NCI-H226 (cell line): ENCODE results near the gene BUD31.
"Not testable (repeated sequence)": the region's sequence is repeated elsewhere in the genome, so short reads cannot be mapped to it uniquely, and the experiment has no call there.

Experiments used
- DNase-seq: peaks from one replicate; pipeline ENCODE4 v3.0.0-alpha.2; 2015

BUD31 gene

DNA sequence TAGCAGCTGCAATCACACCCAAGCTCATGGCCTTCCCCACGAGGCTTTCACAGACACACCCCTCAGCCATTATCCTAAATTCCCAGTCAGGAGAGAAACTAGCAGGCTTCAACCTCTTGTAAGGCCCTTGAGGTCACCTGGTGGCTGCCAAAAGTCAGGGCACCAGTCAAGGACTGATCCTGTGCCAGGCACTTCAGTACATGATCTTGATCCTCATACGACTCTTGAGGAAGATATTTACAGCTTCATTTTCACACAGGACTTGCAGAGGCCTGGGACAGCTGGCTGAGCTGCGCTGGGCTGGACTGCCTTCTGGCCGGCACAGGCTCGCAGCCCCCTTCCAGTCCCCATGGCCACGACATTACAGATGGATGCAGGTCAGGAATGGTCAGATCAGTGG, 9.2 kb upstream of the BUD31 start:
- DNase-seq = no peak

DNA sequence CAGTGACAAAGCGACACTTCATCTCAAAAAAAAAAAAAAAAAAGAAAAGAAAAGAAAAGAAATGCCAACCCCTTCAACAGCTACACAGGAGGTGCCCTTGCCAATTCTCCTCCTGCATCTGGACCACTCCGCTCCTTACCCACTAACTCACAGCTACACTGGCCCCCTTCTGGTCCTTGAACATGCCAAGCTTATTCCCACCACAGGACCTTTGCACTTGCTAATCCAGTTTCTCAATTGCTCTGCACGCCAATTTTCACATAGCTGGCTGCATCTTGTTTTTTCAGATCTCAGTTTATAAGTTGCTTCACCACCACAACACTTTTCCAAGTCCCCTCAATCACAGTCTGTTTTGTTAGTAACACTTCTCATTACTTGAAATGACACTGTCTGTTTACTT, 5.9 kb upstream of the BUD31 start:
- no peak for DNase-seq

DNA sequence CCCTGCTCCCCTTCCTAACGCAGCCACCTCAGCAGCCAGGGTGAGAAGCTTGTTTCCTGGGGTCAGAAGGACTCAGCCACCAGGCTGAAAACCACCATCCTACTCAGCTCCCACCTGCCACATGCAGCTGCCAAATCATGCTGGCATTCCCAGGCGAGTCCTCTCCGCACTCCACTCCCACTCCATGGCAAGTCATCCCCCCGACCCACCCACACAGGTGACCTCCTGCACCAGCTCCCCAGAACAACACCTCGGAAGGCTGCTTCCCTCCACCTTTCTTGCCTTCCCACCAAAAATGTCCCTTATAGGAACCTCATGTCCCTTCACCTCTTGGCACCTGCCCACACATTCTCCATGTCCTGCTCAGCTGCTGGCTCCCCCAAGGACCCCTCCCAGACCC, 5.0 kb upstream of the BUD31 start:
- no peak for DNase-seq

DNA sequence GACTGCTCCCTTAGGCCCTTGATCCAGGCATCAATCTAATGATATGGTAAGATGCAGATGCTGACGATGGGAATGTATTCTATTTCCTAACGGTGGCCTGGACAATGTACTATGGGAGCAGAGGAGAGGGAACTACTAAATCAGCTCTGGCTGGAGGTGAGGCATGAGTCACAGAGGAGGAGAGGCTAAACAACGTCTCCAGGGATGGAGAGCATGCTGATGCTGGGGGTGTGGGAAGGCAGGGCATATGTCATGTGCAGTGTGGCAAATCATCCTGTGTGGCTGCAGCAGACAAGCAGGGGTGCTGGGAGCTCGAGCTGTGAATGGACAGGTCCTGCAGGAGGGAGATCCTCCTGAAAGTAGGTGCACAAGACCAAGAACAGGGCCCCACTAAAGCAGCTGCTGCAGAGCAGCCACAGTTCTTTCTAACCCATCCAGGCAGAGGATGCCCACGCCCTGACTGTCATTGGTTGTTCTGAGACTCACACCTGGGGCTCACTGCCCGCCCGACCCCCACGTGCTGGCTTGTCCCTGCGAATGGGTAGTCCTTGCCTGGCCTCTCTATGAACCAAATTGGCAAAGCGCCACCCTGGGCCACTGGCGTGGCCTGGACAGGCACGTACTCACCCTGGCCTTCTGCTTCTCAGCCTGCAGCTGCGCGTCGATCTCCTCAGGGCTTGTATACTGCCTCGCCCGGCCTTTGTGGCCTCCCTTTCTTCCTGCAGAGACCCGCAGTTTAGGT, 4.4 kb upstream of the BUD31 start:
- DNase-seq = no peak

DNA sequence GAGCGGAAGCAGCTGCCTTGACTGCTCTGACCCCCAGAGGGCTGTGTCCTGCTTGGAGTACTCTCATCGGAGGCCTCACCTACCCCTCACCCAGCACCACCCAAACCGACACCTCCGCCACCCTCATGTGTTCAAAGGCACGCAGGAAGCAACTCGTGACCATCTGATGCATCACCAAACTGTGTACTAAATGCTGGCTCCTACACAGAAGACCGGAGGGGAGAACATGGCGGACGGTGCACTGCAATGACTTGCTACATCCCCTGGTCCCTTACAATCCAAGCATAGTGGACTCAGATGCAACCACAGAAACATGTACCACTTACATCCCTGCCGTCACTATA, 3.8 kb upstream of the BUD31 start:
- no peak for DNase-seq

DNA sequence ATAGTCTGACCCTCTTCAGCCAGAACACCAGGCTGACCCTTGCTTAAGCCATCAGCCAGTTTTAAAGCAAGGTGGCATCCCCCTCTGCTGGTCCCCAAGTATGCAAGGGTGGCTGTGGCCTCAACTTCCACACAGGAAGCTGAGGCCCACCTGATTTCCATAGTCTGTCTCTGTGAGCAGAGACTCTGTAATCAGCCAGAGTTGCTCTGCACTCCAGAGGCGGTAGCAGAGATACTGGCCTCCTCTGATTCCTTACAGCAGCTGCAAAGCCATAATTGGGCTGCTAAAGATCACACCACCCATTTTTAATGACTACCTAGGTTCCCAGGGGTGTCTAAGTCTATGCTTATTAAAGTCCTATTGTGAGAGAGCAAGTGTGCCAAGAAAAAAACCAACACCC, 2.2 kb upstream of the BUD31 start:
- DNase-seq = no peak

DNA sequence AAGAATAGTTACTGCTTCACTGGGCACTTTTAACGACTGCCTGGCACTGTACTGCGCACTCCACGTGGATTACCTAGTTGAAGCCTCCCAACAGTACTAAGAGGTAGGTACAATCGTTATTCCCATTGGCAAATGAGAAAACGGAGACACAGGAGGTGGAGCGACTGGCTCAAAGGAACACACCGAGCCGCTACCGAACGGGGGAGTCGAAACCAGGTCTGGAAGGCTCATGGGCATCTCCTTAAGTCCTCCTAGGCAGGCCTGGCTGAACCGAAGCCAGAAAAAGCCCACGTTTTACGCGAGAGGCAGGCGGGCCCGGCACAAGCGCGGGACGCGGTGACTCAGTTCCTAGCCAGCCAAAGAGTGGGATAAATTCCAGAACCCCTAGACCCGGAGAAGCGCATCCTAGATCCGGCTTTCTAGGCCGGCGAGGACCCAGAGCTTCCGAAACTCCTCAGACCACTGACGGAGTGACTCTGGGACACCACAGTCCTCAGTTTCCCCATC, 844 bp upstream of the BUD31 start:
- DNase-seq = peak; percentile 68

DNA sequence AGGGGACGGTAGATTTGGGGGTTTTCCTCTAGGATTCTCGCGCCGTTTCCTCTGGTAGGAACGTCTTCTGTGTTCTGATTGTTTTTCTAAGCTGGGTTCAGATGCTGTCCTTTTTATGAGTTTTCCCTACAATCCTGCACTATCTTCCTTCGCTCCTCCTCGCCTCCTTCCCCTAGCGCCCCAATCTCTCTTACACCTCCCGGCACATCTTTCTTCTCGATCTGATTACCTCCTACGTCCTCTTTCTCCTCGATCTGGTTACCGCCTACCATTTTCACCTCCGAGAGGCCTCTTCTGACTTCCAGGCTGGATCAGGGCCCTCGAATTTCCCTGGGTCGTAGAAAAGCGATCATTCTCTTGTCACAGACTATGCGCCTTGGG, 413 bp downstream of the BUD31 start:
- no peak for DNase-seq

DNA sequence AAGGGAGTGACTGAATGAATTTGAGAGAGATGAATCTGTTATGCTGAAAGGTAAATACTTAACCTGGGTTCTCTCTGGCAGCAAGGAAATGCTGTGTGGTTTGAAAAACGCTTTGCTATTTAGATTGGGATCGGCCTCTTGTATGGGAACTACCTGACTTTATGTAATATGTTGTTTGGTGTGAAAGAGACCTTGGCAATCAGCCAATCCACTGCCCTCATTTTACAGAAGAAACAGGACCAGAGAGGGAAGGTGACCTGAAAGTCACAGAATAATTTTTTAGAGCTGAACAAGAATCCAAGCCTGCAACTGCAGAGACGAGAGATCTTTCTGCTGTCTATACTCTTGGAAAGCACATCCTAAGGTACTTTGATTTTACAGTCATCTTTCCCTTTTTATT, 1.0 kb downstream of the BUD31 start:
- DNase-seq = no peak

DNA sequence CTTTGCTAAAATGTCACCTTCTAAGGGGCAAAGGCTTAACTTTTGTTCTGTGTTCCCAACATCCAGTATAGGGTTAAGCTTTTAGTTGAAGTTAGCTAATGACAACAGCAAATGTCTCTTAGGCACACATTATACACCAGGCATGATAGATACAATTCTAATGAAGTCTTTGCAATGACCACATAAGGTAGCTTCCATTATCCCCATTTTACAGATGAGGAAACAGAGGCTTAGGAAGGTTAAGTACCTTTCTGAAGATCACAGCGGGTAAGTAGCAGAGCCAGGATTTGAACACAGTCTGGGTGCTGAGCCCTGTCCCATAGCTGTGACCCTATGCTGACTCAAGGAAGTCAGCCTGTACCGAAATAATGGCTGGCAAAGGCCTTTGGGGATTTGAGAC, 1.9 kb downstream of the BUD31 start:
- no peak for DNase-seq

DNA sequence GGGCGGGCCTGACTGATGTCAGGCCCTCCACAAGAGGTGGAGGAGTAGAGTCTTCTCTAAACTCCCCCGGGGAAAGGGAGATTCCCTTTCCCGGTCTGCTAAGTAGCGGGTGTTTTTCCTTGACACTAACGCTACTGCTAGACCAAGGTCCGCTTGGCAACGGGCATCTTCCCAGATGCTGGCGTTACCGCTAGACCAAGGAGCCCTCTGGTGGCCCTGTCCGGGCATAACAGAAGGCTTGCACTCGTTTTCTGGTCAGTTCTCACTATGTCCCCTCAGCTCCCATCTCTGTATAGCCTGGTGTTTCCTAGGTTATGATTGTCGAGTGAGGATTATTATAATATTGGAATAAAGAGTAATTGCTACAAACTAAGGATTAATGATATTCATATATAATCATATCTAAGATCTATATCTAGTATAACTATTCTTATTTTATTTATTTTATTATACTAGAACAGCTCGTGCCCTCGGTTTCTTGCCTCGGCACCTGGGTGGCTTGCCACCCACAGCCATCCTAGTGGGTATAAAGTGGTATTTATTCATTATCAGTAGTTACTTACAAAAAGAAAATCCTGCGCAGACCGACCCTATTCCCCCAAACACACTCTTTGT, 6.9 kb downstream of the BUD31 start:
- DNase-seq = peak; percentile 32

DNA sequence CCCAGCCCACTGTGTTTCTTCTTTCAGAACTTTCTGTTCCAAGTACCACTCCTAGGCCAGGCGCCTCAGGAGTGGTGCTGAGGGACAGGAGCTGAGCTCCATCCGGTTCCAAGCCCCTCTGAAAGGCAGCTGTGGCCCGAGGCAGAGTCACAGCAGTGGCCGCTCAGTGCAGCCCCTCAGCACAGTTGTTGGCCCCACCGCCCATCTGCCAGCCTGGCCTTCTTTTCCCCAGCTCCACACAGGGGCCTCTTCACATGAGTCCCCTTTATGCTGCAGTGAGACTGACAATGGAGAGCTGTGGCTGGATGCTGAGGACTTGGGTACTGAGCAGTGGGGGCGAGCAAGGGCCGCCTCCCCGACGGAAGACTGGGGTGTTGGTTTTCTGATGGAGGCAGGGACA, 9.5 kb downstream of the BUD31 start:
- DNase-seq = no peak

DNA sequence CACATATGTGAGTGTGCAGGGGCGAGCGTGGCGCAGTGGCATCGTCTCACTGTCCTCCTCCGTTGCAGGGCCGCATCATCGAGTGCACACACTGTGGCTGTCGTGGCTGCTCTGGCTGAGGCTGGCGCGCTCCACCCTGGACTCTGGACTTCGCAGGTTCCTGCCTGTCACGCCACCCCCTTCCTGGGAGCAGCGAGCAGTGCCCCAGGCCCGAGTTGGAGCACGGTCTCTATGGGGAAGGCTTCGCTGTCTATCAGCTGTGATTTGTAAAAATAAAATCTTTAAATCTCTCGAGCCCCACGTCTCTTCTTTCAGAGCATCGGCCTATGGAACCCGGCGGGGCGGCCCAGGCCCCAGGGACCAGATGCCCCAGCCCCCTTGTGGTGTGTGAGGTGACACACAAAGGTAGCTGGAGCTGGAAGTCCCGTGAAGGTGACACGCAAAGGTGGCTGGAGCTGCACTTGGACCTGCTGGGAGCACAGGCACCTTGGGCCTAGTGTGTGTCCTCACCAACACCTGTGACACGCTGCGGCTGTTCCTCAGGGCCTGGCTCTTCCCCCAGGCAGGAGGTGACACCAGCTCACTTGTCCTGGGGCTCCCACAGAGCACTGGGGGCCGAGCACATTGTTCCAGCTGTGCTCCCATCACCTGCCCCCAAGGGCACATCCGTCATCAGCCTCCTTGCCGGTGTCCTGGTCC, 10.7 kb downstream of the BUD31 start:
- DNase-seq = no peak

DNA sequence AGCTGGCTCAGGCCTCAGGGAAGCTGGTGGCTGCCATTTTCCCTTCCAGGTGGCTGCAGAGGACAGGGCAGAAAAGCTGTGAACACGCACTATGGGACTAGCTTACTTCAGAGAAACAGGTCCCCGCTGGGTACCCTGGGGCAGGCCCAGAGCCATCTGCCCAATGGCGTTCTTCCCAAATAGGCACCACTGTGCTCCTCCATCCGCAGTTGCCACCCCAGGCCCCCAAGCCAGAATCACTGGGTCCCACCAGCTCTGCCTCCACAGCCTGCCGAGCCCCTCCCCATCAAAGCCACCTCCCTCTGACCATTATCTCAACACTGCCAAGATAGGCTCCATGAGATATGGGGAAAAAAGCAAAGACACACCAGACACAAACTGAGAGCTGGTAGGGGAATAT, 11.4 kb downstream of the BUD31 start:
- DNase-seq = no peak

DNA sequence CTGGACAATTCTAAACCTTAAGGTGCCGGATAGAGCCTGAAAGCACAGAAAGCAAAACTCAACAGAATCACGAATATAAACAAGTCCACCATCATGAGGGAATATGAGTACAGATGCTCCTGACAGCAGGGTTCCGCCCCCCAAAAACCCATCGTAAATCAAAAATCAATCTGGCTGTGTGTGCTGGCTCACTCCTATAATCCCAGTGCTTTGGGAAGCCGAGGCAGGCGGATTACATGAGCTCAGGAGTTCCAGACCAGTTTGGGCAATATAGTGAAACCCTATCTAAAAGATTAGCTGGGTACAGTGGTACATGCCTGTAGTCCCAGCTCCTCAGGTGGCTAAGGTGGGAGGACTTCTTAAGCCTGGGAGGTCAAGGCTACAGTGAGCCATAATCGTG, 12.2 kb downstream of the BUD31 start:
- DNase-seq = no peak

DNA sequence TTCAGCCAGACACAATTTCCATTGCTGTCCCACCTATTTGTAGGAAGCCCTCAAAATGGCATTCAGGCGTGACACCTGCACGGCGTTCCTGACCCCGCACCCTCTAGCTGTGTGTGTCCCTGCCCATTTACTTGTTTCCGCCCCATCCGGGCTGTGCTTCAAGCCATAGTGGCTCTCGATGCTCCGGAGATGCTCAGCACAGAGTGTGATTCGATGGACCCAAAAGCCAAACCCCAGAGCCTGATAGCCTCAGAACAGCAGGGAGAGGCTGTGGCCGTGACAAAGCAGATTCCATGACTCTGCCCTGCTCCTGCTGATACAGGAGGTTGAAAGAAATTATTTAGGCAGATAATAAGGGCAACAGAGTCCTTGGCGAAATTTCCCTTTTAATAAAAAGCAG, 13.4 kb downstream of the BUD31 start:
- no peak for DNase-seq

DNA sequence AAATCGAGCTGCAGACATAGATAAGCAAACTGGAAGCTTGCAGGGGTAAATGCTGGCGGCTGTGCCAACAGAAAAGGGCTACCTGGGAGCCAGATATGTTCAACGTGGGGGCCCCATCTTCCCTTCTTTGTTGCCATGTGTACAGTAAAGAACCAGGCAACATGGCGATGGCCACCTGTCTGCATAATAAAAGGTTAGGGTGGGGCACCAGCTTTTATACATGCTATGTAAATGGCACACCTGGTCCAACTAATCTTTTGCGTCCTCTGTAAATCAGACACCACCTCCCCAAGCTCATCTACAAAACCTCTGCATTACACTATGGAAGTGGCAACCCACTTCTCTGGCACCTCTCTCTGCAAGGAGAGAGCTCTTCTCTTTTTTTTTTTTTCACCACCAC, 13.9 kb downstream of the BUD31 start:
- DNase-seq = no peak

DNA sequence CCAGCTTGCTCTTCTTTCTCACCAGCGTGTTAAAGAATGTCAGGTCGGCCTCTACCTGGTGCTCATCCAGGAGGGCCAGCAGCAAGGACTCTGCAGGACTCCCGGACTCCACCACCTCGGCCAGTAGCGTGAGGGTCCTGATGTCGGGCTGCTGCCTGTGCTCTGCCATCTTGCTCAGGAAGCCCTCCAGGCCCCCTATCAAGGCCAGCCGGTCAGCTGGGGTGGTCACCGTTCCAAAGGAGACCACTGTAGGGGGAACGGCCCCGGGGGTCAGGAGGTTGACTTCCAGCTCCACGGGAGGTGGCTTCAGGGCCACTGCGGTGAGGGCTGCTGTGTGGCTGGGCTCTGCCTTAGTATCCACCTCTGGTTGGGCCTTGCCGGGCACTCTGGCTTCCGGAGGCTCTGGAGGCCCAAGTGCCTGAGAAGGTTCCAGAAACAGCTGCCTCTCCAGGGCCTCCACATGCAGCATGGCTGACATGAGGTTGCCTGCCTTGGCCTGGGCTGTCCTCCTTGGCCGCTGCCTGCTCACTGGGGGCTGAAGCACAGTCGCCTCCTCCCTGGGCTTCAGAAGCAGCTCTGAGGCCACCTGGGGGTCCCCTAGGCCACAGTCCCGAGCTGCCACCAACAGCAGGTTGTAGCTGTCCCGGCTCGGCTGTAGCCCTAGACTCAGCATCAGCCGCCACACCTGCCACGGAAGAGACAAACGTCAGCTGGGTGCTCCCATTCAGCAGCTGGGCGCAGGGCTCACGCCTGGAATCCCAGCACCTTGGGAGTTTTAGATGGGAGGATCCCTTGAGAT, 16.4 kb downstream of the BUD31 start:
- no peak for DNase-seq

DNA sequence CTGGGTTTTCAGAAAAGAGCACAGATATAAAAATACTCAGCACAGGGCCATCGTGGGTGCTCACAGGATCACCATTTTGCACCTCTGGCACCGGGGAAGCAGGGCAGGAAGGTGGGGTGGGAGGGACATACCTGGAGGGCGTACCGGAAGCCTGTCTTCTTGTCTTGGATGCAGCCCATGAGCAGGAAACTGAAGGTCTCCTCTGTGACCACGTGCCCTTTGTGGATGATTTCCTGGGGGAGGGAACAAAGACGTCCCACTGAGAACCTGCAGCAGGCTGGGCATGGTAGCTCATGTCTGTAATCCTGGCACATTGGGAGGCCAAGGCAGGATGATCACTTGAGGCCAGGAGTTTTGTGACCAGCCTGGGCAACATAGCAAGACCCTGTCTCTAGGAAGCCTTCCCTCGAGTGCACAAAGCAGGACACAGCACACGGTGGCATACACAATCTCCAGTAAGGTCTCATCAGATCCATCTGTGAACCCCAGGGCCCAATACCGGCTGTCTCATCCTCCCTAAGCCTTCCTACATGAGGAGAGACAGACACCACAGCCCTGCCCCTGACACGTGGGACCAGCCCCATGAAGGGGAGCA, 20.3 kb downstream of the BUD31 start:
- no peak for DNase-seq

DNA sequence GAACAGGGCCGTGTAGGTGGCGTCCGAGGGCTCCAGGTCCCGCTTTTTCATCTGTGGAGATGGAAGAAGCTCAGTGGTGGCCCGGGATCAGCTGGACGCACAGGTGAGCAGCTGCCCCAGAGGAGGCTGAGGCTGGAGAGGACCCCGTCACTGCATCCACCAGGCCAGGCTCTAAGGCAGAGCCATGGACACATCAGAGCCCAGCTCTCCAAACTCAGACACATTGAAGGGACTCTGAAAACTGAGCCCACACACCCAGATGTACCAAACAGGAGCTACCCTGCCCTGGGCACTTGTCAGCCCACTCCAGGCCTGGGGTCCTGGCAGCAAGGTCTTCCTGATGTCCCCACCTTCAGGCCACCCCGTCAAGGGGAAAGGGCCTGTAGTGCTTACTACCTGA, 21.0 kb downstream of the BUD31 start:
- no peak for DNase-seq

DNA sequence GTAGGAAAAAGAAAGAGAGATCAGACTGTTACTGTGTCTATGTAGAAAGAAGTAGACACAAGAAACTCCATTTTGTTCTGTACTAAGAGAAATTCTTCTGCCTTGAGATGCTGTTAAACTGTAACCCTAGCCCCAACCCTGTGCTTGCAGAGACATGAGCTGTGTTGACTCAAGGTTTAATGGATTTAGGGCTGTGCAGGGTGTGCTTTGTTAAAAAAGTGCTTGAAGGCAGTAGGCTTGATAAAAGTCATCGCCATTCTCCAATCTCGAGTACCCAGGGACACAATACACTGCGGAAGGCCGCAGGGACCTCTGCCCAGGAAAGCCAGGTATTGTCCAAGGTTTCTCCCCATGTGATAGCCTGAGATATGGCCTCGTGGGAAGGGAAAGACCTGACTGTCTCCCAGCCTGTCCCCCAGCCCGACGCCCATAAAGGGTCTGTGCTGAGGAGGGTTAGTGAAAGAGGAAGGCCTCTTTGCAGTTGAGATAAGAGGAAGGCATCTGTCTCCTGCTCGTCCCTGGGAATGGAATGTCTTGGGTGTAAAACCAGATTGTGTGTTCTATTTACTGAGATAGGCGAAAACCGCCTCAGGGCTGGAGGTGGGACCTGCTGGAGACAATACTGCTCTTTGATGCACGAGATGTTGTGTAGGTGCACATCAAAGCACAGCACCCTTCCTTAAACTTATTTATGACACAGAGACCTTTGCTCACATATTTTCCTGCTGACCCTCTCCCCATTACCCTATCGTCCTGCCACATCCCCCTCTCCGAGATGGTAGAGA, 23.2 kb downstream of the BUD31 start:
- not testable (repeated sequence) for DNase-seq

DNA sequence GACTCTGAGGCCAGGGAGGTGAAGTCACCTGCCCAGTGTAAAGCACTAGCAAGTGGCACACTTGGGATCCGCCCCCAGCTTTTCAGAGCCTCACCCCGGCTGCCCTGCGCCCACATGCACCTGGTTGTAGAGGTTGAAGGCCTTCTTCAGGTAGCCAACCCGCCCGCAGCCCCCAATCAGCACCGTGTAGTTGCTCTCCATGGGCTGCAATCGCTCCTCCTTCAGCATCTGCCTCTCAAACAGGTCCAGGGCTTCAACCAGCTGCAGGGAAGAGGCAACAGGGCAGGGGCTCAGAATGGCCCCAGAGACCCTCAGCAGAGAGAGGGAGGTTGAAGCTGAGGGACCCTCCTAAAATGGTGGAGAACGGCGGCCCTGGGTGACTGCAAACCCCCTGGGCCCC, 24.4 kb downstream of the BUD31 start:
- no peak for DNase-seq
